HepG2 (cell line): ENCODE results near the gene ANXA11. TPM values are rescaled to one million over a fixed set of nuclear protein-coding genes. Genes with fewer than 3 reads are reported as not detected.

ENCODE experiments used
- ATAC-seq: fragments of 200-7000 bp; cut with Tn5 transposase; 3 replicates; pipeline ENCODE4 v1.9.1; 2020; ENCODE audit warnings: mild to moderate bottlenecking, moderate library complexity
- BruUV-seq: library from RNA; stranded (reverse); fragments of 400-500 nt; replicated peaks from 2 replicates; lab custom pipeline; 2021; lab: Mats Ljungman, UMichigan
- CTCF ChIA-PET: fragments of 300-600 bp; formaldehyde crosslinking; extraction: SDS; loops from one replicate; lab custom pipeline; 2021; ENCODE audit warnings: low total read pairs, inconsistent platforms, low intra/inter-chr PET ratio; lab: Yijun Ruan, JAX
- POLR2A ChIA-PET: fragments of 350-600 bp; sonication (Branson Sonifier 250); formaldehyde crosslinking; loops from one replicate; lab custom pipeline; 2020; ENCODE audit warnings: antibody characterized with exemption, inconsistent platforms; lab: Yijun Ruan, JAX
- DNase-seq: peaks from one replicate; pipeline ENCODE4 v3.0.0-alpha.2; 2015; ENCODE audit warnings: low spot score
- FAIRE-seq: peaks from 3 replicates; lab custom pipeline; 2011; peaks lifted over from hg19 to GRCh38; lab: Jason Lieb, UNC
- H2AFZ ChIP-seq: one replicate; pipeline ENCODE4 v1.6.1; 2011; ENCODE audit warnings: low read length, inconsistent platforms
- H3K27ac ChIP-seq: fragments of 300-600 bp; 3 replicates; pipeline ENCODE4 v1.8.0; 2011; ENCODE audit warnings: mixed run types, mild to moderate bottlenecking, mixed read lengths, low read length, inconsistent platforms; ENCODE audit not compliant: insufficient read depth; ENCODE audit errors: extremely low read length
- H3K27me3 ChIP-seq, 2 experiments: fragments of 200-600 bp in 1 of 2; 2 replicates in 1 of 2; 3 replicates in 1 of 2; pipeline versions ENCODE4 v1.6.0 to v1.8.0; 2011; ENCODE audit warnings: low read length in 2 of 2, mild to moderate bottlenecking in 2 of 2, moderate library complexity in 2 of 2, inconsistent platforms in 1 of 2; ENCODE audit not compliant: insufficient read depth in 2 of 2, control insufficient read depth in 1 of 2
- H3K36me3 ChIP-seq, 2 experiments: fragments of 200-600 bp in 1 of 2; replicated peaks in 1 of 2; 2 replicates in 1 of 2; 3 replicates in 1 of 2; pipeline versions ENCODE4 v1.5.1 to v1.8.0; 2011; ENCODE audit warnings: low read length in 2 of 2, inconsistent platforms in 1 of 2; ENCODE audit not compliant: insufficient read depth in 2 of 2, control insufficient read depth in 1 of 2
- H3K4me1 ChIP-seq: 2 replicates; pipeline ENCODE4 v1.5.1; 2012; ENCODE audit warnings: low read length, inconsistent platforms; ENCODE audit not compliant: insufficient read depth
- H3K4me2 ChIP-seq: 2 replicates; pipeline ENCODE4 v1.6.0; 2011; ENCODE audit warnings: low read depth, low read length, inconsistent platforms
- H3K4me3 ChIP-seq, 3 experiments: fragments of 200-600 bp in 1 of 3; sonication (generic), shearing (Covaris generic) in 1 of 3; replicated peaks in 1 of 3; 2 replicates each; pipeline ENCODE4 v1.5.1; 2011 to 2016; ENCODE audit warnings: low read length in 3 of 3, inconsistent platforms in 2 of 3, low read depth in 2 of 3, mild to moderate bottlenecking in 2 of 3, control low read depth in 1 of 3, mixed read lengths in 1 of 3; ENCODE audit not compliant: insufficient read depth in 1 of 3
- H3K79me2 ChIP-seq: one replicate; pipeline ENCODE4 v1.6.1; 2011; ENCODE audit warnings: low read length, inconsistent platforms; ENCODE audit not compliant: insufficient read depth
- H3K9ac ChIP-seq: 2 replicates; pipeline ENCODE4 v1.6.0; 2011; ENCODE audit warnings: mild to moderate bottlenecking, low read depth, low read length, inconsistent platforms; ENCODE audit not compliant: insufficient read depth
- H3K9me3 ChIP-seq: 2 replicates; pipeline ENCODE4 v1.5.1; 2012; ENCODE audit warnings: mild to moderate bottlenecking, low read length
- H4K20me1 ChIP-seq: 2 replicates; pipeline ENCODE4 v1.6.0; 2011; ENCODE audit warnings: inconsistent platforms, mild to moderate bottlenecking, low read length, moderate library complexity; ENCODE audit not compliant: insufficient read depth
- CREM ChIP-seq, 2 experiments: sonication (generic) in 1 of 2; formaldehyde crosslinking in 1 of 2; IDR thresholded peaks; 2 replicates each; pipeline versions ENCODE4 v1.4.0 to v1.6.1; 2016 to 2020; ENCODE audit warnings: antibody characterized with exemption in 1 of 2, mild to moderate bottlenecking in 1 of 2, missing genetic modification reagents in 1 of 2
- JARID2 ChIP-seq: sonication (generic); formaldehyde crosslinking; IDR thresholded peaks from 2 replicates; pipeline ENCODE4 v1.8.1; 2023; ENCODE audit warnings: missing genetic modification reagents, inconsistent platforms; ENCODE audit not compliant: insufficient replicate concordance
- LCORL ChIP-seq, 2 experiments: fragments of 450-650 bp in 1 of 2; sonication (generic) in 1 of 2; formaldehyde crosslinking in 1 of 2; IDR thresholded peaks; 2 replicates each; pipeline versions ENCODE4 v1.5.0 to v1.6.1; 2017 to 2020; ENCODE audit warnings: antibody characterized with exemption in 1 of 2, missing genetic modification reagents in 1 of 2
- REPIN1 ChIP-seq: sonication (generic); formaldehyde crosslinking; IDR thresholded peaks from 2 replicates; pipeline ENCODE4 v1.8.0; 2022; ENCODE audit warnings: missing genetic modification reagents, low read depth, mild to moderate bottlenecking, borderline replicate concordance
- SOX5 ChIP-seq: IDR thresholded peaks from 2 replicates; pipeline ENCODE4 v1.6.1; 2016; ENCODE audit warnings: borderline replicate concordance
- ZNF414 ChIP-seq: sonication (generic); formaldehyde crosslinking; IDR thresholded peaks from 2 replicates; pipeline ENCODE4 v1.5.0; 2020; ENCODE audit warnings: missing genetic modification reagents
- ZNF430 ChIP-seq: sonication (generic); formaldehyde crosslinking; IDR thresholded peaks from 2 replicates; pipeline ENCODE4 v1.9.0; 2021; ENCODE audit warnings: mild to moderate bottlenecking, missing genetic modification reagents
- ZNF567 ChIP-seq: sonication (generic); formaldehyde crosslinking; IDR thresholded peaks from 2 replicates; pipeline ENCODE4 v1.8.1; 2023; ENCODE audit warnings: mild to moderate bottlenecking, missing genetic modification reagents, borderline replicate concordance
- ZNF580 ChIP-seq: IDR thresholded peaks from 2 replicates; pipeline ENCODE4 v1.6.1; 2016; ENCODE audit warnings: low read depth, borderline replicate concordance
- ZNF839 ChIP-seq: sonication (generic); formaldehyde crosslinking; IDR thresholded peaks from 2 replicates; pipeline ENCODE4 v1.4.0; 2020; ENCODE audit warnings: missing genetic modification reagents, mild to moderate bottlenecking, borderline replicate concordance
- WGBS: methylation state at CpG from one replicate; pipeline ENCODE4 v1.1.6; 2017; ENCODE audit warnings: low lambda C conversion rate; 5-methylcytosine and 5-hydroxymethylcytosine counted together
- in situ Hi-C: cut with HindIII; loops from 2 replicates; pipeline ENCODE4 v1.10.0; 2017; ENCODE audit warnings: low pct_unique_long_range_greater_than_20kb; ENCODE audit not compliant: extremely low pct_ligation_motif_present
- intact Hi-C: fragments of 100-400 bp; cut with micrococcal nuclease; formaldehyde crosslinking; loops from one replicate; pipeline ENCODE4 v1.10.0; 2022; ENCODE audit not compliant: unreplicated experiment
- polyA plus RNA-seq, 8 experiments: library from polyadenylated mRNA; depleted of rRNA in 3 of 8; stranded (reverse) in 7 of 8; unstranded in 1 of 8; fragments of >200 nt; fragmentation: Illumina TruSeq in 4 of 8; extraction: Trizol in 4 of 8; gene quantifications; 2 replicates each; pipeline versions ENCODE4 v1.2.1 to v1.2.3, GENCODE V29; 2011 to 2016; ENCODE audit warnings: low read depth in 4 of 8, missing spikeins in 1 of 8, mixed read lengths in 1 of 8; ENCODE audit not compliant: insufficient read depth in 1 of 8
- total RNA-seq, 5 experiments: library from RNA; depleted of rRNA; stranded (reverse); fragments of >200 nt; fragmentation: Illumina TruSeq; extraction: Trizol; gene quantifications; 2 replicates each; pipeline ENCODE4 v1.2.3, GENCODE V29; 2016; ENCODE audit warnings: low read depth in 1 of 5
- TF ChIP-seq, protein P1 (sequence below): sonication (generic); formaldehyde crosslinking; IDR thresholded peaks from 2 replicates; pipeline ENCODE4 v1.5.0; 2020; ENCODE audit warnings: missing genetic modification reagents
- TF ChIP-seq, protein P2 (sequence below): sonication (generic); formaldehyde crosslinking; IDR thresholded peaks from 2 replicates; pipeline ENCODE4 v1.5.0; 2020; ENCODE audit warnings: missing genetic modification reagents, mild to moderate bottlenecking, borderline replicate concordance

Gene ANXA11
- total and polyA plus RNA-seq, 2 of the 13 experiments (the other 11 are each of a cell fraction or from before 2014, with no cell fraction given): 30.6 to 51.5 TPM

GRCh38 chr10:80200687-80201086 lies 4.7 kb downstream of the ANXA11 start:
- no peak overlapping the region for H3K4me3 ChIP-seq
- no peak for ATAC-seq
- intact Hi-C loops: loop anchor here (10.0 kb wide), 1 partner anchor 56 kb away; no protein-coding TSS in a partner anchor
- TF ChIP-seq ZNF414 (CRISPR knock-in tag) (no peak), CREM (IDR thresholded peaks at IDR 0.05) (no peak), CREM (CRISPR knock-in tag; IDR thresholded peaks at IDR 0.05) (no peak), ZNF580 (no peak), JARID2 (CRISPR knock-in tag) (no peak), ZNF839 (CRISPR knock-in tag) (no peak), ZNF567 (CRISPR knock-in tag) (no peak), LCORL (IDR thresholded peaks at IDR 0.05) (no peak), LCORL (CRISPR knock-in tag; IDR thresholded peaks at IDR 0.05) (no peak), ZNF430 (no peak), SOX5 (CRISPR knock-in tag) (no peak), REPIN1 (no peak)
- TF ChIP-seq, protein P1, sequence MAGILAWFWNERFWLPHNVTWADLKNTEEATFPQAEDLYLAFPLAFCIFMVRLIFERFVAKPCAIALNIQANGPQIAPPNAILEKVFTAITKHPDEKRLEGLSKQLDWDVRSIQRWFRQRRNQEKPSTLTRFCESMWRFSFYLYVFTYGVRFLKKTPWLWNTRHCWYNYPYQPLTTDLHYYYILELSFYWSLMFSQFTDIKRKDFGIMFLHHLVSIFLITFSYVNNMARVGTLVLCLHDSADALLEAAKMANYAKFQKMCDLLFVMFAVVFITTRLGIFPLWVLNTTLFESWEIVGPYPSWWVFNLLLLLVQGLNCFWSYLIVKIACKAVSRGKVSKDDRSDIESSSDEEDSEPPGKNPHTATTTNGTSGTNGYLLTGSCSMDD (CRISPR knock-in tag): no peak
- TF ChIP-seq, protein P2, sequence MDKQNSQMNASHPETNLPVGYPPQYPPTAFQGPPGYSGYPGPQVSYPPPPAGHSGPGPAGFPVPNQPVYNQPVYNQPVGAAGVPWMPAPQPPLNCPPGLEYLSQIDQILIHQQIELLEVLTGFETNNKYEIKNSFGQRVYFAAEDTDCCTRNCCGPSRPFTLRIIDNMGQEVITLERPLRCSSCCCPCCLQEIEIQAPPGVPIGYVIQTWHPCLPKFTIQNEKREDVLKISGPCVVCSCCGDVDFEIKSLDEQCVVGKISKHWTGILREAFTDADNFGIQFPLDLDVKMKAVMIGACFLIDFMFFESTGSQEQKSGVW (CRISPR knock-in tag): no peak
- TF ChIP-seq, all 625 proteins: peak for 0
- ChIA-PET POLR2A (no interaction called here), CTCF (no interaction called here)
- FAIRE-seq (no peak), DNase-seq (no peak)
- Histone ChIP-seq H3K27me3 (no peaks in the 10 kb centered on the region; a peak in 1 of 5 replicates), H2AFZ (no peak overlapping the region), H3K9me3 (no peaks in the 10 kb centered on the region), H3K9ac (no peak overlapping the region), H3K4me2 (no peak overlapping the region), H3K79me2 (peaks cover 57% of the 10 kb centered on the region), H3K27ac (no peak overlapping the region), H4K20me1 (peaks cover 3% of the 10 kb centered on the region; the same call in 1 of the 2 replicates), H3K36me3 (no peaks in the 10 kb centered on the region), H3K4me1 (peaks cover 59% of the 10 kb centered on the region)
- 93% methylated on average over 10 of the region's 10 CpGs for WGBS
- BruUV-seq: no TSS peak
- in situ Hi-C loops: no loop called here
